ENCODE data around the gene TNFRSF6B. TPM values are rescaled to one million over a fixed set of nuclear protein-coding genes. Genes with fewer than 3 reads are reported as not detected.

TNFRSF6B gene
- total RNA-seq, 1 experiment from 2014 or later: not detected

GRCh38 chr20:63663332-63664066, 33.0 kb upstream of the TNFRSF6B start:
- Histone ChIP-seq H3K4me2 (no peak overlapping the region), H3K79me2 (ENCODE audit: low read depth) (peaks cover 25% of the 10 kb centered on the region), H3K9me2 (ENCODE audit: insufficient read depth) (no peaks in the 10 kb centered on the region), H4K20me1 (ENCODE audit: insufficient read depth) (no peaks in the 10 kb centered on the region), H2AFZ (no peak overlapping the region), H3K4me3 (no peak overlapping the region), H3F3A (ENCODE audit: insufficient read depth, low read depth) (no peaks in the 10 kb centered on the region), H3K27me3 (ENCODE audit: insufficient read depth, low read depth) (no peaks in the 10 kb centered on the region), H3K9me3 (ENCODE audit: insufficient read depth, low read depth) (no peaks in the 10 kb centered on the region), H3K36me3 (ENCODE audit: low read depth) (peaks cover 20% of the 10 kb centered on the region), H3K4me1 (replicated peaks; ENCODE audit: insufficient read depth) (peaks cover 10% of the 10 kb centered on the region), H3K27ac (no peak overlapping the region)
- POLR2A ChIA-PET (ENCODE audit: unreplicated experiment): no interaction called here
- intact Hi-C loops (cut with micrococcal nuclease; ENCODE audit: unreplicated experiment): no loop called here
- no TSS peak for BruUV-seq (replicated peaks)
- no peak for DNase-seq
- CTCF ChIA-PET: no interaction called here
- no peak for TF ChIP-seq EZH2 (IDR thresholded peaks at IDR 0.05; ENCODE audit: low read depth)
- no peak for TF ChIP-seq CTCF (conservative IDR thresholded peaks at IDR 0.05)

DNA sequence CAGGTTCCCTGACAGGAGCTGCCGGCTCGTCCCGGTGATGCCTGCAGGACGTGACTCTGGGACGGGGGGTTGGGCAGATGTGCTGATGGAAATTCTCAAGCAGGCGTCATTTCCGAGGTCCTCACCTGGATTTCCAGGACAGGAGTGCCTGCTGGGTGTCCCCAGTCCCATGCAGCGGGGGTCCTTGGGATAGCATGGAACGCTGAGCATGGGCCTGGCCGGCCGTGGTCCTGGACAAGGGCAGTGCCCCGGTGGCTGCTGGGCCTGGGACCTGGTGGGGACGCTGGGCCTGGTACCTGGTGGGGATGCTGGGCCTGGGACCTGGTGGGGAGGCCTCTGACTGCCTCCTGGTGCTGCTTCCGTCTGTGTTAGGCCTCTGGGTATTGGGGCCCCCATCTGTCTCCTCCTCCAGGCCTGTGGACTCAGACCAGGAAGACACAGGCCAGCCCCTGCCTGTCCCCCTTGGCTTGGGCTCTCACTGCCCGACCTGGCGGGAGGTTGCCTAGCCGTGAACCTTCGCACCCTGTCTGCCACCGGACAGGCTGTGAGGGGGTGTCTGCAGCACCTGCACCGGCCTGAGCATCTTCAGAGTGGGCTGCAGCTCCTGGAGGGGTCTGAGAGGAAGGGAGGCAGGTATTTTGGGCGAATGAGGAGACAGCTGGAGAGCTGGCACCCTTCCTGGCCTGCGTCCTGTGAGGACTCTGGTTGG, 32.2 kb upstream of the TNFRSF6B start:
- H3K9me2 ChIP-seq (ENCODE audit: insufficient read depth): no peaks in the 10 kb centered on the region
- no peaks in the 10 kb centered on the region for H3K27me3 ChIP-seq (ENCODE audit: insufficient read depth, low read depth)
- no peak overlapping the region for H3K4me3 ChIP-seq
- H3K4me2 ChIP-seq: no peak overlapping the region
- DNase-seq: no peak
- TF ChIP-seq EZH2 (IDR thresholded peaks at IDR 0.05; ENCODE audit: low read depth): no peak
- no peak for TF ChIP-seq CTCF (conservative IDR thresholded peaks at IDR 0.05)
- H2AFZ ChIP-seq: no peak overlapping the region
- no peaks in the 10 kb centered on the region for H3F3A ChIP-seq (ENCODE audit: insufficient read depth, low read depth)
- POLR2A ChIA-PET (ENCODE audit: unreplicated experiment): no interaction called here
- H4K20me1 ChIP-seq (ENCODE audit: insufficient read depth): no peaks in the 10 kb centered on the region
- H3K9me3 ChIP-seq (ENCODE audit: insufficient read depth, low read depth): no peaks in the 10 kb centered on the region
- peaks cover 18% of the 10 kb centered on the region for H3K79me2 ChIP-seq (ENCODE audit: low read depth)
- no TSS peak for BruUV-seq (replicated peaks)
- intact Hi-C loops (cut with micrococcal nuclease; ENCODE audit: unreplicated experiment): no loop called here
- CTCF ChIA-PET: no interaction called here
- peaks cover 20% of the 10 kb centered on the region for H3K36me3 ChIP-seq (ENCODE audit: low read depth)
- H3K4me1 ChIP-seq (replicated peaks; ENCODE audit: insufficient read depth): peaks cover 7% of the 10 kb centered on the region
- H3K27ac ChIP-seq: no peak overlapping the region

- no peaks in the 10 kb centered on the region for H3F3A ChIP-seq (ENCODE audit: insufficient read depth, low read depth)
- DNase-seq: no peak
- peaks cover 10% of the 10 kb centered on the region for H3K79me2 ChIP-seq (ENCODE audit: low read depth)
- intact Hi-C loops (cut with micrococcal nuclease; ENCODE audit: unreplicated experiment): no loop called here
- no peak overlapping the region for H2AFZ ChIP-seq
- H3K4me1 ChIP-seq (replicated peaks; ENCODE audit: insufficient read depth): no peaks in the 10 kb centered on the region
- BruUV-seq (replicated peaks): no TSS peak
- H4K20me1 ChIP-seq (ENCODE audit: insufficient read depth): no peaks in the 10 kb centered on the region
- CTCF ChIA-PET: no interaction called here
- no peaks in the 10 kb centered on the region for H3K9me3 ChIP-seq (ENCODE audit: insufficient read depth, low read depth)
- peaks cover 20% of the 10 kb centered on the region for H3K36me3 ChIP-seq (ENCODE audit: low read depth)
- H3K4me3 ChIP-seq: no peak overlapping the region
- no peak overlapping the region for H3K4me2 ChIP-seq
- H3K27ac ChIP-seq: no peak overlapping the region
- TF ChIP-seq EZH2 (IDR thresholded peaks at IDR 0.05; ENCODE audit: low read depth) (no peak), CTCF (conservative IDR thresholded peaks at IDR 0.05) (no peak)
- POLR2A ChIA-PET (ENCODE audit: unreplicated experiment): no interaction called here
- no peaks in the 10 kb centered on the region for H3K9me2 ChIP-seq (ENCODE audit: insufficient read depth)
- H3K27me3 ChIP-seq (ENCODE audit: insufficient read depth, low read depth): no peaks in the 10 kb centered on the region
These were observed 31.4 kb upstream of the TNFRSF6B start for GRCh38 chr20:63664861-63665594.

Data from PC-9 (cell line).